ENCODE results near the gene NEBL. TPM values are rescaled to one million over a fixed set of nuclear protein-coding genes. Genes with fewer than 3 reads are reported as not detected.

NEBL gene
- total RNA-seq, 6 experiments from 2014 or later = 1.2 to 8.3 (median 2.4) TPM

DNA sequence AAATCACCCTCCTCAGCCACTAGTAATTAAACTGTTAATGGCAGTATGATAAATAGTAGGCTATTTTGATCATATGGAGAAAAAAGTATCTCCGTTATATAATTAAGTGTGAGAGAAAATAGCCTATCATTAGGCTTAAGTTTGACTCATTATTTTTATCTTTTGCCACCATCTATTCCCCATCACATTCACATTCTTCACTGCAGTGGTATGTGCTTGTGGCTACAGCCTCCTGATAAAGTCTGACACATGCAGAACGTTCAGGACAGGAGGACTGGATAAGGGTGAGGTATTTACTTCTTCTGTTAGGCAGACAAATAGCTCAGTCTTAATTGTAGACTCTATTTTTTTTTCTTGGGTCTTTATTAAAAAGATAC is 5.8 kb downstream of the NEBL start:
- Histone ChIP-seq H3K27me3 (no peaks in the 10 kb centered on the region), H3K4me1 (peaks cover 0 to 15% (median 3%) of the 10 kb centered on the region in 4 donors), H3K4me3 (no peak overlapping the region), H3K27ac (no peak overlapping the region), H3K36me3 (no peaks in the 10 kb centered on the region), H3K9me3 (no peaks in the 10 kb centered on the region)
- TF ChIP-seq POLR2A (IDR thresholded peaks at IDR 0.05) = no peak
- no peak for ATAC-seq
- 54% methylated on average over 2 of the region's 2 CpGs for WGBS (ENCODE audit: insufficient coverage, low coverage, low lambda C conversion rate, missing lambda C conversion rate)
- intact Hi-C loops (cut with DNase I) = no loop called here
- DNase-seq = no peak

DNA sequence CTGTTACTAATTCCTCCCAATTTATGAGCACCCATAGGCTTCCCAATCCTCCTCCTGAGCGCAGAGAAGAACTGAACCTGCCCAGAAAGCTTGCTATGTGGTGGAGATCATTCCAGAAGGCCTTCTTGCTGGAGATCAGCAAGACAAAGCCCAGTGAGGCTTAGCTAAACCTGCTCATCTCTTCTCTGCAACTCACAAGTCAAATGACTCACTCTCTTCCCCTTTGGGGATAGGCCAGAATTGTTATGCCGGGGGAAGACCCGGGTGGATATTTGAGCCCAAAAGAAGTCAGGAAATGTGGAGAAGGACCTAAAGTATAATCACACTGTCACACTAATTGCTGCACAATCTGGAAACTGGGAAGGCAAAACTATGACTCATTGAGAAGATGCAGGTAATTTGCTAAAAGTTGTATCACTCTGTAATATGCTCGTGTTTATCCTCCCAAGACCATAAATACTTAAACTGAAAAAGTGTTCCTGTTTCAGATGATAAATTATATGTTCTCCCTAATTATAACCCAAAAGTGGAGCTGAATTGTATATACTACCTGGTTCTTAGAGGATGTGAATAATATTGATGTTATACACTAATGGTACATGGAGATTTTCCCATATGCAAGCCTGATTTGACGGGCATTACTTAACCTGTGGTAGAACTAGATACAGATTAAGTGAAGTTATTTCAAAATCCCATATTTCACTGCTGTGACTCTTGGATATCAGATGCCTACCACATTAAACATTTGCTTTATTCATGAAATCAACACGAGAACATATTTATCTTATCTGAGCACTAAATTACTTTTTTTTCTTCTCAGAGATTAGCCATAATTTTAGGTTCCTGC is 6.4 kb downstream of the NEBL start:
- no peak for DNase-seq
- WGBS (ENCODE audit: insufficient coverage, low coverage, low lambda C conversion rate, missing lambda C conversion rate) = 67% methylated on average over 5 of the region's 6 CpGs
- Histone ChIP-seq H3K9me3 (no peaks in the 10 kb centered on the region), H3K27me3 (no peaks in the 10 kb centered on the region), H3K36me3 (no peaks in the 10 kb centered on the region), H3K4me1 (peaks cover 0 to 15% (median 3%) of the 10 kb centered on the region in 4 donors), H3K27ac (no peak overlapping the region), H3K4me3 (no peak overlapping the region)
- TF ChIP-seq, protein P1, sequence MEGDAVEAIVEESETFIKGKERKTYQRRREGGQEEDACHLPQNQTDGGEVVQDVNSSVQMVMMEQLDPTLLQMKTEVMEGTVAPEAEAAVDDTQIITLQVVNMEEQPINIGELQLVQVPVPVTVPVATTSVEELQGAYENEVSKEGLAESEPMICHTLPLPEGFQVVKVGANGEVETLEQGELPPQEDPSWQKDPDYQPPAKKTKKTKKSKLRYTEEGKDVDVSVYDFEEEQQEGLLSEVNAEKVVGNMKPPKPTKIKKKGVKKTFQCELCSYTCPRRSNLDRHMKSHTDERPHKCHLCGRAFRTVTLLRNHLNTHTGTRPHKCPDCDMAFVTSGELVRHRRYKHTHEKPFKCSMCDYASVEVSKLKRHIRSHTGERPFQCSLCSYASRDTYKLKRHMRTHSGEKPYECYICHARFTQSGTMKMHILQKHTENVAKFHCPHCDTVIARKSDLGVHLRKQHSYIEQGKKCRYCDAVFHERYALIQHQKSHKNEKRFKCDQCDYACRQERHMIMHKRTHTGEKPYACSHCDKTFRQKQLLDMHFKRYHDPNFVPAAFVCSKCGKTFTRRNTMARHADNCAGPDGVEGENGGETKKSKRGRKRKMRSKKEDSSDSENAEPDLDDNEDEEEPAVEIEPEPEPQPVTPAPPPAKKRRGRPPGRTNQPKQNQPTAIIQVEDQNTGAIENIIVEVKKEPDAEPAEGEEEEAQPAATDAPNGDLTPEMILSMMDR (IDR thresholded peaks at IDR 0.05) = no peak
- no peak for TF ChIP-seq POLR2A (IDR thresholded peaks at IDR 0.05)
- intact Hi-C loops (cut with DNase I) = no loop called here
- no peak for ATAC-seq

DNA sequence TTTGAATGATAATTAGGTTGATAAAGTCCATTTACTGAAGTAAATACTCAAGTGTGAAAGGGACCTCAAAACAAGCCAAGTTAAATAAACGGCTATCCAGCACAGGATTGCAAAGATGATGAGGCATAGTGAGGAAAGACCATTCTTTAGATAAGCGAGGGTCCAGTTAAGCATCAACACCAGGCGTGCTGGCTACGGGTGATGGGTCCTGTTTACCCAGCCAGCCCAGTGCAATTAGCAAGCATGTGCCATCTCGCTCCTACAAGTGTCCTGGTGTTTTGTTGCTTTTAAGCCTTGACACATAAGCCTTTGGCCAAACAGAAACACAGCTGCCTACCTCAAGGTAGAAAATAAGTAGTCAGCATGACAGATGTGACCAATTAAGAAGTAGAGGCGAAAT is 7.1 kb downstream of the NEBL start:
- peaks cover 0 to 15% (median 3%) of the 10 kb centered on the region in 4 donors for H3K4me1 ChIP-seq
- no peaks in the 10 kb centered on the region for H3K36me3 ChIP-seq
- DNase-seq (no peak), ATAC-seq (peak; percentile 31 to 55 (median 41))
- no peak overlapping the region for H3K4me3 ChIP-seq
- no peak overlapping the region for H3K27ac ChIP-seq
- no peaks in the 10 kb centered on the region for H3K9me3 ChIP-seq
- intact Hi-C loops (cut with DNase I) = no loop called here
- no peaks in the 10 kb centered on the region for H3K27me3 ChIP-seq
- 25% methylated on average over 6 of the region's 6 CpGs for WGBS (ENCODE audit: insufficient coverage, low coverage, low lambda C conversion rate, missing lambda C conversion rate)
- TF ChIP-seq, protein P1 (IDR thresholded peaks at IDR 0.05) = no peak
- no peak for TF ChIP-seq POLR2A (IDR thresholded peaks at IDR 0.05)

DNA sequence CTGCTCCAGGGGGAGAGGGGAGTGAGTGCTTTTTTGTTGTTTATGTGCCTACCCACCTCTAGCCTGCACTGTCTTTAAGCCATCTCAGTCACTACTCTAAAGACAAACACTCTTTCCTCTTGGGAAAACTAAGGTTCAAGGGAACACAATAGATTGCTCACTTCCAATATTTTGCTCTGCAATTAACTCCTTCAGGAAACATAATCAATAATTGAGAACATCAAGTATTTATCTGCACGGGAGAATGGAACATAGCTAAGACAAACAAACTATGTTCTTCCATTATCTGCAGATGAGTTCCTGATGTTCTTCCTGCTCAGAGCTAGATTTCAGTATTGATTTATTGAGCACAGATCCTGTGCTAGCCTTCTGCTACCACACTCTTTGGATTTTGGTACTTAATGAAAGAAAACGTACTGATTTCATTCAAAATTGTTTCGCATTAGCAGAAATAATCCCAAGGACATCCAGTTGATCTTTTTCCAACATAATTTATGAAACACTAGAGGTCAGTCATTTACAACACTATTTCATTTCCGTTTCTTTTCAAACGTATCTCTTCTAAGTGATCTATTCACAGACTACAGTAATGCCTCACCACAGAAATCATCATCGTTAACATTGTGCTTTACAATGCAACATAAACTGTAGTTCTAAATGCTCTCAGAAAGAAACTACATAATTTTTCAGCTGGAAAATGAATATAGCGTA is 8.3 kb downstream of the NEBL start:
- intact Hi-C loops (cut with DNase I) = no loop called here
- DNase-seq = no peak
- 18% methylated on average over 7 of the region's 7 CpGs for WGBS (ENCODE audit: insufficient coverage, low coverage, low lambda C conversion rate, missing lambda C conversion rate)
- H3K9me3 ChIP-seq = no peaks in the 10 kb centered on the region
- no peak overlapping the region for H3K27ac ChIP-seq
- no peaks in the 10 kb centered on the region for H3K36me3 ChIP-seq
- H3K27me3 ChIP-seq = no peaks in the 10 kb centered on the region
- peaks cover 0 to 15% (median 3%) of the 10 kb centered on the region in 4 donors for H3K4me1 ChIP-seq
- H3K4me3 ChIP-seq = no peak overlapping the region
- ATAC-seq = peak; percentile 32 to 61 (median 45)
- TF ChIP-seq, protein P1 (IDR thresholded peaks at IDR 0.05) = peak in 3 of 4 donors; percentile 15 to 24 (median 21)
- TF ChIP-seq POLR2A (IDR thresholded peaks at IDR 0.05) = no peak

Data from right lobe of liver (tissue), 6 donors.